ENCODE measurements around the gene SPRN. TPM values are rescaled to one million over a fixed set of nuclear protein-coding genes. Genes with fewer than 3 reads are reported as not detected.
A peak's percentile ranks its signal among the peaks of the same experiment; 100 is the strongest.

The SPRN gene
- total and polyA plus RNA-seq, 7 donors, result under 0.01 to 1.1 (median 0.41) TPM; not detected in 2

- WGBS, 2 donors, result 76 to 79% methylated on average over 10 of the region's 10 CpGs
- H3K4me1 ChIP-seq, result peaks cover 0 to 3% (median 0%) of the 10 kb centered on the region in 4 donors
- intact Hi-C loops (cut with DNase I), result no loop called here
- H3K9me3 ChIP-seq, result no peaks in the 10 kb centered on the region
- peak; percentile 47 for DNase-seq
- H3K4me3 ChIP-seq, result no peak overlapping the region
- TF ChIP-seq CTCF (IDR thresholded peaks at IDR 0.05) (no peak), EP300 (IDR thresholded peaks at IDR 0.05) (no peak), POLR2A (IDR thresholded peaks at IDR 0.05) (no peak), POLR2AphosphoS5 (IDR thresholded peaks at IDR 0.05) (no peak)
- no peaks in the 10 kb centered on the region for H3K27me3 ChIP-seq
- H3K36me3 ChIP-seq, result peaks cover 15 to 92% (median 28%) of the 10 kb centered on the region in 4 donors
- H3K27ac ChIP-seq, result no peak overlapping the region
Measured at GRCh38 chr10:133400624-133401424, 23.6 kb downstream of the SPRN start.

GRCh38 chr10:133399123-133399601 lies 25.3 kb downstream of the SPRN start:
- 95 to 97% methylated on average over 19 of the region's 19 CpGs for WGBS, 2 donors
- Histone ChIP-seq H3K4me1 (peaks cover 0 to 15% (median 10%) of the 10 kb centered on the region in 4 donors), H3K36me3 (peaks cover 15 to 82% (median 28%) of the 10 kb centered on the region in 4 donors), H3K4me3 (no peak overlapping the region), H3K27me3 (no peaks in the 10 kb centered on the region), H3K27ac (no peak overlapping the region), H3K9me3 (no peaks in the 10 kb centered on the region)
- DNase-seq, result peak; percentile 53
- intact Hi-C loops (cut with DNase I), result no loop called here
- TF ChIP-seq EP300 (IDR thresholded peaks at IDR 0.05) (no peak), POLR2AphosphoS5 (IDR thresholded peaks at IDR 0.05) (no peak), CTCF (IDR thresholded peaks at IDR 0.05) (no peak), POLR2A (IDR thresholded peaks at IDR 0.05) (no peak)

GRCh38 chr10:133397938-133398337 lies 26.5 kb downstream of the SPRN start:
- H3K27ac ChIP-seq, result no peak overlapping the region
- no peaks in the 10 kb centered on the region for H3K9me3 ChIP-seq
- H3K27me3 ChIP-seq, result no peaks in the 10 kb centered on the region
- TF ChIP-seq CTCF (IDR thresholded peaks at IDR 0.05) (no peak), POLR2A (IDR thresholded peaks at IDR 0.05) (no peak), EP300 (IDR thresholded peaks at IDR 0.05) (no peak), POLR2AphosphoS5 (IDR thresholded peaks at IDR 0.05) (no peak)
- no peak for DNase-seq
- peaks cover 0 to 20% (median 10%) of the 10 kb centered on the region in 4 donors for H3K4me1 ChIP-seq
- no peak overlapping the region for H3K4me3 ChIP-seq
- peaks cover 15 to 71% (median 26%) of the 10 kb centered on the region in 4 donors for H3K36me3 ChIP-seq
- intact Hi-C loops (cut with DNase I), result no loop called here
- WGBS, 2 donors, result 97% methylated on average over 7 of the region's 7 CpGs

- TF ChIP-seq POLR2A (IDR thresholded peaks at IDR 0.05), result no peak
- no peak for TF ChIP-seq EP300 (IDR thresholded peaks at IDR 0.05)
- TF ChIP-seq POLR2AphosphoS5 (IDR thresholded peaks at IDR 0.05), result no peak
- TF ChIP-seq CTCF (IDR thresholded peaks at IDR 0.05), result no peak
- peaks cover 0 to 20% (median 10%) of the 10 kb centered on the region in 4 donors for H3K4me1 ChIP-seq
- no peaks in the 10 kb centered on the region for H3K27me3 ChIP-seq
- peak; percentile 57 for DNase-seq
- H3K4me3 ChIP-seq, result no peak overlapping the region
- H3K9me3 ChIP-seq, result no peaks in the 10 kb centered on the region
- no peak overlapping the region for H3K27ac ChIP-seq
- intact Hi-C loops (cut with DNase I), result no loop called here
- WGBS, 2 donors, result 96% methylated on average over 19 of the region's 19 CpGs
- H3K36me3 ChIP-seq, result peaks cover 7 to 56% (median 16%) of the 10 kb centered on the region in 4 donors
Measured at GRCh38 chr10:133396035-133396624, 28.3 kb downstream of the SPRN start.

All from sigmoid colon (tissue), 7 donors.